Activated naive CD4-positive, alpha-beta T cell treated with anti-CD3 and anti-CD28 coated beads, Interleukin-2, amount 50 U/mL, for 24 hours (primary cell): Measurements from ENCODE around the gene CHCHD10.

Experiments
- H3K27ac Mint-ChIP-seq: one replicate; pipeline ENCODE4 v1.8.0; 2021; ENCODE audit warnings: mild to moderate bottlenecking, mixed read lengths
- H3K27me3 Mint-ChIP-seq: one replicate; pipeline ENCODE4 v1.8.0; 2021; ENCODE audit warnings: mixed read lengths
- H3K36me3 Mint-ChIP-seq: one replicate; pipeline ENCODE4 v1.8.0; 2021; ENCODE audit warnings: mixed read lengths
- H3K4me1 Mint-ChIP-seq: one replicate; pipeline ENCODE4 v1.8.0; 2021; ENCODE audit warnings: mixed read lengths
- H3K4me3 Mint-ChIP-seq: one replicate; pipeline ENCODE4 v1.8.0; 2021; ENCODE audit warnings: mild to moderate bottlenecking, mixed read lengths
- H3K9me3 Mint-ChIP-seq: one replicate; pipeline ENCODE4 v1.8.0; 2021; ENCODE audit warnings: mixed read lengths

The CHCHD10 gene

DNA sequence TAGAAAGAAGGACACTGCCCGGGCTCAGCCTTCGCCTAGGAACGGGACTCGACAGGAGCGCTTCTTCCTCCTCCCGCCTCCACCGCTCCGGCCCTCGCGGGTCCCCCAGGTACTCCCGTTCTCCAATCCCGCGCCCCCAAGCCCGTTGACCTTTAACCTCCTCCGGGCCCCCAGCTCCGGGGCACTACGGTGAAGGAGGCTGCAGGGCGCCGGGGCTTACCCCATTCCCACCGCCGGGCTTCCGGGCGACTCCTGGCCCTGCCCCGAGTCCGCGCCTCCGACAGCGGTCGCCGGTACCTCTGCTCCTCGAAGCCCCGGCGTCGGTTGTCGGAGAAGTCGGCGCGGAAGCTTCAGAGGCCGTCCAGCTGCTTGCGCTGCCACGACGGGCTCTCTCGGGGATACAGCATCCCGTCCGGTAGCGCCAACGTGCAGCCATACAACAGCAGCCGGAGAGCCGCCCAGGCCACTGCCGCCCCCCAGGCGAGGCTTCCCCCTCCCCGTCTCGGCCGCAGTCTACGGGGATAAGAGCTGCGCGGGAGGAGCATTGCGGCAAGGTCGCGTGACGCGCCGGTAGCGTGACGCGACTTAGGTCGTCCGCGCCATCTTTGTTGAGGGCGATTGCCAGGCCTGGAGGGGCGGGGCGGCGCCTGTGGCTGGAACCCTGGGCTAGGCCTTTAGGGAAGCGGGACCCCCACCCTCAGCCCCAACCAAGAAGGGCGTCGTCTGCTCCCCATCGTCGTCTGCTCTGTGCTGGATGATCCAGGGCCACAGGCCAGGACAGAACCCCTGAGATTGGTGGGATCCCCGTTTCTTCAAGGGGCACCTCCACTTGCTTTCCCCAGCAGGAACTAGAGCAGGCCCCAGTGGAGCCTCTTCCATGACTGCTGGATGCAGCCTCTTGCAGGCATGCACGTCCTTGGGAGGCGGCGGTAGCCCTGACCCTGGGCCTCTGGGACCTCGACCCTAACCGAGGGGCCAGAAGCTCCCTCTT lies 50.7 kb downstream of the CHCHD10 start:
- peaks cover 19% of the 10 kb centered on the region for H3K4me1 Mint-ChIP-seq
- no peaks in the 10 kb centered on the region for H3K9me3 Mint-ChIP-seq
- H3K27ac Mint-ChIP-seq: peak overlapping the region; percentile 30
- no peaks in the 10 kb centered on the region for H3K27me3 Mint-ChIP-seq
- H3K36me3 Mint-ChIP-seq: peaks cover 5% of the 10 kb centered on the region
- peak overlapping the region; percentile 81 for H3K4me3 Mint-ChIP-seq
